Spinal cord (tissue), 10 donors: ENCODE measurements around the gene METAP1D. TPM values are rescaled to one million over a fixed set of nuclear protein-coding genes. Genes with fewer than 3 reads are reported as not detected.

Experiments
- DNase-seq, 6 donors: peaks; one replicate each; pipeline versions ENCODE4 v3.0.0 to v3.0.0-alpha.2; 2013 to 2015; ENCODE audit warnings: low spot score in 6 of 6, low read depth in 4 of 6
- H3K27ac ChIP-seq: one replicate; pipeline ENCODE4 v1.5.1; 2013; ENCODE audit warnings: low read depth, low read length, control low read depth
- H3K27me3 ChIP-seq: one replicate; pipeline ENCODE4 v1.6.1; 2013; ENCODE audit warnings: low read length; ENCODE audit not compliant: control insufficient read depth, insufficient read depth
- H3K36me3 ChIP-seq: one replicate; pipeline ENCODE4 v1.6.1; 2013; ENCODE audit warnings: low read length; ENCODE audit not compliant: control insufficient read depth, insufficient read depth
- H3K4me1 ChIP-seq: one replicate; pipeline ENCODE4 v1.6.1; 2013; ENCODE audit warnings: low read length; ENCODE audit not compliant: control insufficient read depth, insufficient read depth
- H3K4me3 ChIP-seq: one replicate; pipeline ENCODE4 v1.5.1; 2013; ENCODE audit warnings: low read depth, low read length, control low read depth
- H3K9me3 ChIP-seq: one replicate; pipeline ENCODE4 v1.6.1; 2013; ENCODE audit warnings: low read length; ENCODE audit not compliant: control insufficient read depth, insufficient read depth
- WGBS: methylation state at CpG from one replicate; pipeline ENCODE4 v1.1.5; 2013; ENCODE audit warnings: missing lambda C conversion rate; ENCODE audit not compliant: insufficient coverage; 5-methylcytosine and 5-hydroxymethylcytosine counted together
- polyA plus RNA-seq, 2 donors: library from polyadenylated mRNA; unstranded; fragments of 120-200 nt; gene quantifications; one replicate each; pipeline ENCODE4 v1.2.1, GENCODE V29; 2013; ENCODE audit not compliant: insufficient read length in 2 of 2
- total RNA-seq, 2 donors: library from RNA; depleted of rRNA in 1 of 2; stranded (reverse); fragments of 120-200 nt in 1 of 2; fragments of >200 nt in 1 of 2; gene quantifications; one replicate each; pipeline versions ENCODE4 v1.2.3 to v1.2.4, GENCODE V29; 2013 to 2014
- donor health status: healthy.

METAP1D gene
- total and polyA plus RNA-seq, 4 donors, result 9.6 to 13.0 (median 10.3) TPM

- WGBS, result no CpG with 5 or more reads among the region's 2 CpGs
- DNase-seq, result no peak
- Histone ChIP-seq H3K4me1 (no peaks in the 10 kb centered on the region), H3K27me3 (no peaks in the 10 kb centered on the region), H3K36me3 (no peaks in the 10 kb centered on the region), H3K27ac (no peak overlapping the region), H3K4me3 (no peak overlapping the region), H3K9me3 (no peaks in the 10 kb centered on the region)
Measured at GRCh38 chr2:172120118-172120517, 120.4 kb downstream of the METAP1D start.

GRCh38 chr2:172128484-172128883 lies 128.7 kb downstream of the METAP1D start:
- Histone ChIP-seq H3K4me3 (no peak overlapping the region), H3K4me1 (no peaks in the 10 kb centered on the region), H3K27ac (no peak overlapping the region), H3K36me3 (no peaks in the 10 kb centered on the region), H3K9me3 (no peaks in the 10 kb centered on the region), H3K27me3 (no peaks in the 10 kb centered on the region)
- no peak for DNase-seq

- H3K4me3 ChIP-seq, result no peak overlapping the region
- no peak for DNase-seq
- no peaks in the 10 kb centered on the region for H3K27me3 ChIP-seq
- H3K4me1 ChIP-seq, result no peaks in the 10 kb centered on the region
- no peak overlapping the region for H3K27ac ChIP-seq
- H3K36me3 ChIP-seq, result no peaks in the 10 kb centered on the region
- H3K9me3 ChIP-seq, result no peaks in the 10 kb centered on the region
Measured at GRCh38 chr2:172129404-172129803, 129.7 kb downstream of the METAP1D start.

Other genes starting within 250 kb of the METAP1D start
- gene SLC25A12, start 105.7 kb upstream of the METAP1D start, total RNA-seq, result 10 to 100 TPM; 35.9 to 87.9 TPM
- 10 to 100 TPM; 51.7 to 57.3 TPM for gene SLC25A12, start 105.7 kb upstream of the METAP1D start, polyA plus RNA-seq
- 10 to 100 TPM; 46.2 to 53.5 TPM for gene HAT1, start 77.5 kb upstream of the METAP1D start, total RNA-seq
- 10 to 100 TPM; 39.3 to 46.9 TPM for gene HAT1, start 77.5 kb upstream of the METAP1D start, polyA plus RNA-seq
- under 1 TPM in 1 of 2 donors, not detected in 1; 0.61 TPM for gene DLX1, start 85.6 kb downstream of the METAP1D start, total RNA-seq
- under 1 TPM; 0.14 to 0.29 TPM for gene DLX1, start 85.6 kb downstream of the METAP1D start, polyA plus RNA-seq
- under 1 TPM in 1 of 2 donors, not detected in 1; 0.28 TPM for gene DLX2, start 102.9 kb downstream of the METAP1D start, total RNA-seq
- not detected for gene DLX2, start 102.9 kb downstream of the METAP1D start, polyA plus RNA-seq